Fibroblast of pulmonary artery (primary cell): Measurements from ENCODE around the gene ASNSD1.

Source experiments
- DNase-seq: peaks from one replicate; pipeline ENCODE4 v3.0.0-alpha.2; 2010; ENCODE audit warnings: low read depth
- H3K4me3 ChIP-seq: replicated peaks from 2 replicates; pipeline ENCODE4 v1.5.1; 2011; ENCODE audit warnings: low read depth, mild to moderate bottlenecking, control low read depth, low read length, moderate library complexity
- TF ChIP-seq, protein P1 (sequence below): IDR thresholded peaks from 2 replicates; pipeline ENCODE4 v1.5.1; 2011; ENCODE audit warnings: mild to moderate bottlenecking, control low read depth, low read length, inconsistent platforms; ENCODE audit errors: missing control alignments

The ASNSD1 gene

DNA sequence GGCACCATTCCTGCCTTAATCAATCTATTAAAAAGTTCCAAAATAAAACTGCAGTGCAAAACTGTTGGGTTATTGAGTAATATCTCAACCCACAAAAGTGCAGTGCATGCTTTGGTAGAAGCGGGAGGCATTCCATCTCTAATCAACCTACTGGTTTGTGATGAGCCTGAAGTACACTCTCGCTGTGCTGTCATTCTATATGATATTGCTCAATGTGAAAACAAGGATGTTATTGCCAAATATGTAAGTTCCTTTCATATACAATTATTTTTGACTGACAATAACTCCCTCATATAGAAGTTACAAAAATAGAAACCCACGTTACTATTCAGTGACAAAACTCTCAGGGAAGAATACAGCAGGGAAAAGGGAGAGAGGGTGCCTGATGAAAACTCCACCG lies 58.3 kb downstream of the ASNSD1 start:
- TF ChIP-seq, protein P1, sequence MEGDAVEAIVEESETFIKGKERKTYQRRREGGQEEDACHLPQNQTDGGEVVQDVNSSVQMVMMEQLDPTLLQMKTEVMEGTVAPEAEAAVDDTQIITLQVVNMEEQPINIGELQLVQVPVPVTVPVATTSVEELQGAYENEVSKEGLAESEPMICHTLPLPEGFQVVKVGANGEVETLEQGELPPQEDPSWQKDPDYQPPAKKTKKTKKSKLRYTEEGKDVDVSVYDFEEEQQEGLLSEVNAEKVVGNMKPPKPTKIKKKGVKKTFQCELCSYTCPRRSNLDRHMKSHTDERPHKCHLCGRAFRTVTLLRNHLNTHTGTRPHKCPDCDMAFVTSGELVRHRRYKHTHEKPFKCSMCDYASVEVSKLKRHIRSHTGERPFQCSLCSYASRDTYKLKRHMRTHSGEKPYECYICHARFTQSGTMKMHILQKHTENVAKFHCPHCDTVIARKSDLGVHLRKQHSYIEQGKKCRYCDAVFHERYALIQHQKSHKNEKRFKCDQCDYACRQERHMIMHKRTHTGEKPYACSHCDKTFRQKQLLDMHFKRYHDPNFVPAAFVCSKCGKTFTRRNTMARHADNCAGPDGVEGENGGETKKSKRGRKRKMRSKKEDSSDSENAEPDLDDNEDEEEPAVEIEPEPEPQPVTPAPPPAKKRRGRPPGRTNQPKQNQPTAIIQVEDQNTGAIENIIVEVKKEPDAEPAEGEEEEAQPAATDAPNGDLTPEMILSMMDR: no peak
- no peak overlapping the region for H3K4me3 ChIP-seq
- DNase-seq: no peak
